ENCODE results near the gene PRDM16. TPM values are rescaled to one million over a fixed set of nuclear protein-coding genes. Genes with fewer than 3 reads are reported as not detected.

PRDM16 gene
- polyA plus RNA-seq, 1 of the 3 experiments (the other 2 are of a cell fraction), result not detected

- H3F3A ChIP-seq (replicated peaks; ENCODE audit: insufficient read depth), result no peaks in the 10 kb centered on the region
- H3K9me2 ChIP-seq, result no peaks in the 10 kb centered on the region
- peaks cover 0 to 26% of the 10 kb centered on the region in 2 experiments; a peak in 1 of 4 replicates for H3K4me1 ChIP-seq (ENCODE audit: control insufficient read depth in 1 of 2, insufficient read depth in 2 of 2, low read depth in 1 of 2, low read length in 1 of 2)
- 69% methylated on average over 11 of the region's 13 CpGs for WGBS (ENCODE audit: low lambda C conversion rate)
- CTCF ChIA-PET, result interaction anchor here (1.3 to 9.4 kb wide), 4 partner anchors 8 to 157 kb away, joined by 3 to 114 read pairs (median 10); partner anchors contain the start of gene ARHGEF16
- H3K4me3 ChIP-seq (ENCODE audit: low read depth in 2 of 2, low read length in 1 of 2), result no peak overlapping the region
- H3K4me2 ChIP-seq, result no peak overlapping the region
- H4K20me1 ChIP-seq (ENCODE audit: insufficient read depth), result no peaks in the 10 kb centered on the region
- no peaks in the 10 kb centered on the region for H3K79me2 ChIP-seq (ENCODE audit: insufficient read depth)
- no peaks in the 10 kb centered on the region for H3K36me3 ChIP-seq (replicated peaks in 1 of 2; ENCODE audit: control insufficient read depth in 1 of 2, insufficient read depth in 2 of 2, low read length in 1 of 2)
- no peaks in the 10 kb centered on the region for H3K9me3 ChIP-seq
- DNase-seq, result no peak
- no peak for TF ChIP-seq MEF2A (IDR thresholded peaks at IDR 0.05; ENCODE audit: borderline replicate concordance, low read depth)
- TF ChIP-seq JUND (IDR thresholded peaks at IDR 0.05), result no peak
- no peak for TF ChIP-seq FOXJ3 (CRISPR knock-in tag; IDR thresholded peaks at IDR 0.05)
- no peak for TF ChIP-seq FOXM1 (IDR thresholded peaks at IDR 0.05; ENCODE audit: low read depth)
- no peak for TF ChIP-seq FOSL2 (IDR thresholded peaks at IDR 0.05; ENCODE audit: borderline replicate concordance, low read depth)
- TF ChIP-seq IRF3 (IDR thresholded peaks at IDR 0.05; ENCODE audit: low read depth, low read length), result no peak
- no peak for TF ChIP-seq USF2 (IDR thresholded peaks at IDR 0.05; ENCODE audit: borderline replicate concordance, low read depth, low read length)
- no peak for TF ChIP-seq NFIC (IDR thresholded peaks at IDR 0.05; ENCODE audit: borderline replicate concordance)
- no peak for TF ChIP-seq TEAD4 (IDR thresholded peaks at IDR 0.05; ENCODE audit: borderline replicate concordance, insufficient read depth)
- TF ChIP-seq EP300 (IDR thresholded peaks at IDR 0.05; ENCODE audit: borderline replicate concordance in 1 of 2, low read depth in 1 of 2, low read length in 1 of 2), result no peak
- no peak overlapping the region for H2AFZ ChIP-seq (ENCODE audit: low read depth)
- POLR2A ChIA-PET, result no interaction called here
- H3K9ac ChIP-seq, result no peak overlapping the region
- H3K27me3 ChIP-seq (ENCODE audit: insufficient read depth), result no peaks in the 10 kb centered on the region
- H3K27ac ChIP-seq (ENCODE audit: low read depth in 2 of 2, low read length in 1 of 2), result no peak overlapping the region
These were observed 392.9 kb downstream of the PRDM16 start for GRCh38 chr1:3461934-3462275.

GRCh38 chr1:3462356-3463012, 393.5 kb downstream of the PRDM16 start:
- POLR2A ChIA-PET, result no interaction called here
- H3K9me3 ChIP-seq, result no peaks in the 10 kb centered on the region

More at GRCh38 chr1:3462356-3463012, 393.5 kb downstream of the PRDM16 start:
- peaks cover 0 to 26% of the 10 kb centered on the region in 2 experiments; a peak in 1 of 4 replicates for H3K4me1 ChIP-seq (ENCODE audit: control insufficient read depth in 1 of 2, insufficient read depth in 2 of 2, low read depth in 1 of 2, low read length in 1 of 2)
- H3K36me3 ChIP-seq (replicated peaks in 1 of 2; ENCODE audit: control insufficient read depth in 1 of 2, insufficient read depth in 2 of 2, low read length in 1 of 2), result no peaks in the 10 kb centered on the region
- H3K9me2 ChIP-seq, result no peaks in the 10 kb centered on the region
- no peak overlapping the region for H2AFZ ChIP-seq (ENCODE audit: low read depth)
- no peak for DNase-seq
- no peaks in the 10 kb centered on the region for H3F3A ChIP-seq (replicated peaks; ENCODE audit: insufficient read depth)
- TF ChIP-seq USF2 (IDR thresholded peaks at IDR 0.05; ENCODE audit: borderline replicate concordance, low read depth, low read length) (no peak), SIN3A (IDR thresholded peaks at IDR 0.05; ENCODE audit: borderline replicate concordance, low read depth, low read length) (no peak), YY1 (IDR thresholded peaks at IDR 0.05; ENCODE audit: low read depth) (no peak), NFIC (IDR thresholded peaks at IDR 0.05; ENCODE audit: borderline replicate concordance) (no peak), ELF1 (IDR thresholded peaks at IDR 0.05) (no peak), ZBTB33 (IDR thresholded peaks at IDR 0.05; ENCODE audit: borderline replicate concordance, low read depth) (no peak), SMC3 (IDR thresholded peaks at IDR 0.05; ENCODE audit: low read depth, low read length) (no peak), GATA2 (CRISPR knock-in tag; IDR thresholded peaks at IDR 0.05) (no peak), TCF12 (IDR thresholded peaks at IDR 0.05) (no peak)
- no peaks in the 10 kb centered on the region for H3K79me2 ChIP-seq (ENCODE audit: insufficient read depth)
- no peak overlapping the region for H3K9ac ChIP-seq
- no peaks in the 10 kb centered on the region for H3K27me3 ChIP-seq (ENCODE audit: insufficient read depth)
- no peak overlapping the region for H3K4me2 ChIP-seq
- no peak overlapping the region for H3K4me3 ChIP-seq (ENCODE audit: low read depth in 2 of 2, low read length in 1 of 2)
- CTCF ChIA-PET, result interaction anchor here (0.8 to 9.4 kb wide), 11 partner anchors 9 to 159 kb away, joined by 3 to 114 read pairs (median 4); partner anchors contain the start of gene ARHGEF16
- H4K20me1 ChIP-seq (ENCODE audit: insufficient read depth), result no peaks in the 10 kb centered on the region
- no peak overlapping the region for H3K27ac ChIP-seq (ENCODE audit: low read depth in 2 of 2, low read length in 1 of 2)
- WGBS (ENCODE audit: low lambda C conversion rate), result 65% methylated on average over 4 of the region's 16 CpGs

All from SK-N-SH (cell line).